DOHH2 (cell line): ENCODE measurements around the gene GMDS.

Source experiments
- H3F3A ChIP-seq: fragments of 200-600 bp; sonication (generic), shearing (Covaris generic); 2 replicates; pipeline ENCODE4 v1.6.0; 2016; ENCODE audit warnings: antibody characterized with exemption, mild to moderate bottlenecking; ENCODE audit not compliant: control insufficient read depth, insufficient read depth
- H3K27ac ChIP-seq: fragments of 200-600 bp; sonication (generic); 2 replicates; pipeline ENCODE4 v1.5.1; 2014; ENCODE audit warnings: low read depth, mild to moderate bottlenecking, low read length, moderate library complexity
- H3K27me3 ChIP-seq: fragments of 200-600 bp; sonication (generic); 2 replicates; pipeline ENCODE4 v1.6.1; 2014; ENCODE audit warnings: mild to moderate bottlenecking, low read length, mixed read lengths; ENCODE audit not compliant: control insufficient read depth
- H3K36me3 ChIP-seq: fragments of 200-600 bp; sonication (generic); 2 replicates; pipeline ENCODE4 v1.6.1; 2014; ENCODE audit warnings: mild to moderate bottlenecking, low read length, moderate library complexity, mixed read lengths; ENCODE audit not compliant: control insufficient read depth
- H3K4me1 ChIP-seq: fragments of 200-600 bp; sonication (generic); 2 replicates; pipeline ENCODE4 v1.6.1; 2014; ENCODE audit warnings: mild to moderate bottlenecking, low read length, mixed read lengths; ENCODE audit not compliant: control insufficient read depth
- H3K4me2 ChIP-seq: fragments of 200-600 bp; sonication (generic); 2 replicates; pipeline ENCODE4 v1.6.0; 2014; ENCODE audit warnings: mild to moderate bottlenecking, low read length, moderate library complexity
- H3K4me3 ChIP-seq: fragments of 200-600 bp; sonication (generic); 2 replicates; pipeline ENCODE4 v1.5.1; 2014; ENCODE audit warnings: mild to moderate bottlenecking, low read length, mixed read lengths
- H3K79me2 ChIP-seq: fragments of 200-600 bp; sonication (generic); 2 replicates; pipeline ENCODE4 v1.6.1; 2014; ENCODE audit warnings: mild to moderate bottlenecking, low read length, mixed read lengths; ENCODE audit not compliant: control insufficient read depth
- H3K9me2 ChIP-seq: fragments of 200-600 bp; sonication (generic); replicated peaks from 2 replicates; pipeline ENCODE4 v1.6.1; 2014; ENCODE audit warnings: mild to moderate bottlenecking, low read length, mixed read lengths; ENCODE audit not compliant: control insufficient read depth
- H3K9me3 ChIP-seq: fragments of 200-600 bp; sonication (generic); 2 replicates; pipeline ENCODE4 v1.6.1; 2014; ENCODE audit warnings: antibody characterized with exemption, low read length, mixed read lengths; ENCODE audit not compliant: control insufficient read depth, insufficient read depth
- H4K20me1 ChIP-seq: fragments of 200-600 bp; sonication (generic); 2 replicates; pipeline ENCODE4 v1.6.0; 2014; ENCODE audit warnings: low read depth, mild to moderate bottlenecking, antibody characterized with exemption, low read length, moderate library complexity; ENCODE audit not compliant: control insufficient read depth, insufficient read depth
- CTCF ChIP-seq: fragments of 200-600 bp; sonication (generic); IDR thresholded peaks from one replicate; pipeline ENCODE4 v1.5.1; 2014; ENCODE audit warnings: antibody characterized with exemption, mild to moderate bottlenecking, low read depth, low read length; ENCODE audit not compliant: poor library complexity, severe bottlenecking
- EZH2phosphoT487 ChIP-seq: fragments of 200-600 bp; sonication (generic); IDR thresholded peaks from 2 replicates; pipeline ENCODE4 v1.6.1; 2017; ENCODE audit warnings: borderline replicate concordance, mild to moderate bottlenecking, antibody characterized with exemption, low read length, moderate library complexity, mixed read lengths

GMDS gene

GRCh38 chr6:2016040-2016439, 229.4 kb downstream of the GMDS start:
- Histone ChIP-seq H3K36me3 (no peaks in the 10 kb centered on the region), H3K27ac (no peak overlapping the region), H3K79me2 (no peaks in the 10 kb centered on the region), H3K9me2 (no peaks in the 10 kb centered on the region), H3K4me2 (no peak overlapping the region), H3K27me3 (no peaks in the 10 kb centered on the region), H3K4me3 (no peak overlapping the region), H3K9me3 (no peaks in the 10 kb centered on the region), H3K4me1 (peaks cover 21% of the 10 kb centered on the region), H4K20me1 (no peaks in the 10 kb centered on the region), H3F3A (no peaks in the 10 kb centered on the region)
- TF ChIP-seq CTCF, result no peak

DNA sequence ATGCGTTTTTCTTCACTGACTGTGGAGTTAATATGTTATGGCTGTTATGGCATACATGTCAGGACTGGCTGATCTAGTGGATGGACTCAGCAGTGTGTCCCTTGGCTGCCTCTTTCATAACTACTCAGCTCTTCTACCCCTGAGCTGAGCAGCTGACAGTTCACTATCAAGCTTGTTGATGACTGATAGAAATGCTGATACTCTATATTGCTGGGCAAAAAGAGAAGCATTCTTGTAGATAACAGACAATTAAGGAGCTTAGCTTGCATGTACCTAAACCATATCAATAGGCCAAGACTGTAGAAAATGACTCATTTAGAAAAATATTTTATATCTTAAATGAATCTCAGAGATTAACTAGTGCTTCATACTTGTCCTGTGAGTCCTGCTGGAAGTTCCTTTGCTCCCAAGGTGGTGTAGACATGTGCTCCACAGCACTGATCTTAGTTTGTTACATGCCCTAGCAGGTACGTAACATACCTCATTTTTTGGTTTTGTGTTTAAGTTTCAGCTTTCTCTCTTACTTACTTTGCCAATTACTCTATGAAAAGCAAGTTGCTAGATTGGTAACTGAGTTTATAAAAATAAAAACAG, 236.9 kb downstream of the GMDS start:
- H3K27me3 ChIP-seq, result no peaks in the 10 kb centered on the region
- H3K27ac ChIP-seq, result no peak overlapping the region
- H3K4me3 ChIP-seq, result peak overlapping the region; percentile 24; the same call in 1 of the 2 replicates
- TF ChIP-seq CTCF, result no peak
- no peak for TF ChIP-seq EZH2phosphoT487
- no peaks in the 10 kb centered on the region for H3K36me3 ChIP-seq
- no peaks in the 10 kb centered on the region for H3K9me2 ChIP-seq
- H3K9me3 ChIP-seq, result no peaks in the 10 kb centered on the region
- H3K4me1 ChIP-seq, result peaks cover 27% of the 10 kb centered on the region
- no peaks in the 10 kb centered on the region; the same call in 1 of the 2 replicates for H3F3A ChIP-seq
- peak overlapping the region; percentile 33; the same call in 1 of the 2 replicates for H3K4me2 ChIP-seq
- H4K20me1 ChIP-seq, result no peaks in the 10 kb centered on the region
- H3K79me2 ChIP-seq, result no peaks in the 10 kb centered on the region

DNA sequence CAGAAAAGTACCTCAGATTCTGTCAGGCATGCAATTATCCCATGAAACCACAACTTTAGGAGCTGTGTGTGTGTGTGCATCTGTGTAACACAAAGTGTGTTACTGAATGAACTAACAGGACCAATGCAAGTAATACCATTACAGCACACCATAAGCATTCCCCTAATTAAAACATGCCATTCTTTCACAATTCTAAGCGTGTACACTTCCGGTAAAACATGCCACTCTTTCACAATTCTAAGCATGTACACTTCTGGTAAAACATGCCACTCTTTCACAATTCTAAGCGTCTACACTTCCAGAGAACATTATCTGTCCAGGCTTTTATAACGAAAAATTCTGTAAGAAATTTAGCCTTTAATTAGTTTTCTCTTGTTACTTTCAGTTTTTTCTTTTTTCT, 238.2 kb downstream of the GMDS start:
- Histone ChIP-seq H3K4me3 (no peak overlapping the region), H3K4me2 (no peak overlapping the region), H3K27ac (no peak overlapping the region), H3K36me3 (no peaks in the 10 kb centered on the region), H4K20me1 (no peaks in the 10 kb centered on the region), H3F3A (no peaks in the 10 kb centered on the region; the same call in 1 of the 2 replicates), H3K4me1 (peaks cover 27% of the 10 kb centered on the region), H3K9me3 (no peaks in the 10 kb centered on the region), H3K27me3 (no peaks in the 10 kb centered on the region), H3K9me2 (no peaks in the 10 kb centered on the region), H3K79me2 (no peaks in the 10 kb centered on the region)
- no peak for TF ChIP-seq CTCF
